ENCODE data around the gene PCNX3.
"Not testable (repeated sequence)": the region's sequence is repeated elsewhere in the genome, so short reads cannot be mapped to it uniquely, and the experiment has no call there.

The PCNX3 gene

GRCh38 chr11:65653229-65654225 lies 38.0 kb downstream of the PCNX3 start:
- no peak for DNase-seq (ENCODE audit: low read depth in 1 of 2, low spot score in 1 of 2)

GRCh38 chr11:65654375-65655349 lies 39.1 kb downstream of the PCNX3 start:
- no peak for DNase-seq (ENCODE audit: low read depth in 1 of 2, low spot score in 1 of 2)

GRCh38 chr11:65655570-65656332 lies 40.2 kb downstream of the PCNX3 start:
- DNase-seq (ENCODE audit: low read depth in 1 of 2, low spot score in 1 of 2), result no peak

GRCh38 chr11:65657426-65657825 lies 41.9 kb downstream of the PCNX3 start:
- no peak for DNase-seq (ENCODE audit: low read depth in 1 of 2, low spot score in 1 of 2)

GRCh38 chr11:65658174-65659021 lies 42.8 kb downstream of the PCNX3 start:
- DNase-seq (ENCODE audit: low read depth in 1 of 2, low spot score in 1 of 2), result no peak

GRCh38 chr11:65660038-65660437 lies 44.5 kb downstream of the PCNX3 start:
- DNase-seq (ENCODE audit: low read depth in 1 of 2, low spot score in 1 of 2), result no peak

- DNase-seq (ENCODE audit: low read depth in 1 of 2, low spot score in 1 of 2), result not testable (repeated sequence)
Observed at GRCh38 chr11:65660908-65661307, 45.3 kb downstream of the PCNX3 start.

- no peak for DNase-seq (ENCODE audit: low read depth in 1 of 2, low spot score in 1 of 2)
Observed at GRCh38 chr11:65661599-65662246, 46.1 kb downstream of the PCNX3 start.

- peak in 1 of 2 donors; percentile 39 for DNase-seq (ENCODE audit: low read depth in 1 of 2, low spot score in 1 of 2)
Observed at GRCh38 chr11:65662247-65662798, 46.7 kb downstream of the PCNX3 start.

GRCh38 chr11:65662799-65663638 lies 47.4 kb downstream of the PCNX3 start, which contains the start of gene RELA:
Gene RELA (minus strand): TSS chr11:65662916. CDS start chr11:65662832, 84 bp downstream.
- DNase-seq (ENCODE audit: low read depth in 1 of 2, low spot score in 1 of 2), result peak; percentile 82 to 86

- no peak for DNase-seq (ENCODE audit: low read depth in 1 of 2, low spot score in 1 of 2)
Observed at GRCh38 chr11:65663639-65664200, 48.1 kb downstream of the PCNX3 start.

GRCh38 chr11:65672180-65672860 lies 56.7 kb downstream of the PCNX3 start:
- DNase-seq (ENCODE audit: low read depth in 1 of 2, low spot score in 1 of 2), result no peak

- no peak for DNase-seq (ENCODE audit: low read depth in 1 of 2, low spot score in 1 of 2)
Observed at GRCh38 chr11:65672982-65673381, 57.4 kb downstream of the PCNX3 start.

- DNase-seq (ENCODE audit: low read depth in 1 of 2, low spot score in 1 of 2), result no peak
Observed at GRCh38 chr11:65680192-65680743, 64.7 kb downstream of the PCNX3 start.

GRCh38 chr11:65683480-65683879 lies 67.9 kb downstream of the PCNX3 start:
- DNase-seq (ENCODE audit: low read depth in 1 of 2, low spot score in 1 of 2), result not testable (repeated sequence)

- no peak for DNase-seq (ENCODE audit: low read depth in 1 of 2, low spot score in 1 of 2)
Observed at GRCh38 chr11:65685981-65686380, 70.4 kb downstream of the PCNX3 start.
